Heart left ventricle (tissue), 16 donors: ENCODE measurements around the gene C1QL3. TPM values are rescaled to one million over a fixed set of nuclear protein-coding genes. Genes with fewer than 3 reads are reported as not detected.

Experiments used
- ATAC-seq, 4 donors: fragments of 200-7000 bp; cut with Tn5 transposase; one replicate each; pipeline ENCODE4 v1.9.1; 2020 to 2022; ENCODE audit warnings: moderate library complexity in 4 of 4, mild to moderate bottlenecking in 3 of 4, moderate number of reproducible peaks in 1 of 4
- DNase-seq, 5 donors: peaks; one replicate each; pipeline ENCODE4 v3.0.0-alpha.2; 2020
- H3K27ac ChIP-seq, 12 donors: fragments of 200-600 bp; sonication (generic) in 4 of 12; one replicate each; pipeline versions ENCODE4 v1.5.0 to v1.8.0; 2016 to 2022; ENCODE audit warnings: mild to moderate bottlenecking in 2 of 12
- H3K27me3 ChIP-seq, 9 donors: fragments of 200-600 bp; sonication (generic) in 2 of 9; one replicate each; pipeline versions ENCODE4 v1.5.1 to v1.8.0; 2016 to 2022; ENCODE audit warnings: mild to moderate bottlenecking in 3 of 9
- H3K36me3 ChIP-seq, 9 donors: fragments of 200-600 bp; sonication (generic) in 2 of 9; one replicate each; pipeline versions ENCODE4 v1.5.0 to v1.8.0; 2018 to 2022; ENCODE audit warnings: mild to moderate bottlenecking in 2 of 9
- H3K4me1 ChIP-seq, 12 donors: fragments of 200-600 bp; sonication (generic) in 4 of 12; one replicate each; pipeline versions ENCODE4 v1.5.0 to v1.8.0; 2016 to 2022; ENCODE audit warnings: mild to moderate bottlenecking in 3 of 12
- H3K4me3 ChIP-seq, 12 donors: fragments of 200-600 bp; sonication (generic) in 4 of 12; one replicate each; pipeline versions ENCODE4 v1.5.0 to v1.8.0; 2017 to 2022; ENCODE audit warnings: mild to moderate bottlenecking in 9 of 12, moderate library complexity in 4 of 12
- H3K9me3 ChIP-seq, 12 donors: fragments of 200-600 bp; sonication (generic) in 4 of 12; one replicate each; pipeline versions ENCODE4 v1.5.0 to v1.8.0; 2016 to 2022; ENCODE audit warnings: mild to moderate bottlenecking in 1 of 12
- CTCF ChIP-seq, 12 donors: fragments of 200-600 bp; sonication (generic) in 4 of 12; IDR thresholded peaks; one replicate each; pipeline versions ENCODE4 v1.5.0 to v1.8.0; 2018 to 2022; ENCODE audit warnings: antibody characterized with exemption in 12 of 12, mild to moderate bottlenecking in 5 of 12
- POLR2A ChIP-seq, 2 donors: fragments of 450-650 bp; IDR thresholded peaks; one replicate each; pipeline ENCODE4 v1.6.1; 2017; ENCODE audit warnings: antibody characterized with exemption in 2 of 2, mild to moderate bottlenecking in 2 of 2, moderate library complexity in 2 of 2
- WGBS, 4 donors: extraction: QIAGEN DNeasy Blood & Tissue Kit in 2 of 4; methylation state at CpG; one replicate each; pipeline versions ENCODE4 v1.1.5 to v1.1.7; 2013 to 2018; 5-methylcytosine and 5-hydroxymethylcytosine counted together
- intact Hi-C, 10 donors: fragments of 100-400 bp; cut with DNase I; formaldehyde crosslinking; loops; one replicate each; pipeline versions ENCODE4 v1.11.1 to v1.14.2; 2022
- polyA plus RNA-seq, 2 donors: library from polyadenylated mRNA; stranded (reverse); fragments of 200-250 nt; gene quantifications; one replicate each; pipeline ENCODE4 v1.2.3, GENCODE V29; 2013
- total RNA-seq, 9 donors: library from RNA; depleted of rRNA in 2 of 9; stranded (reverse); fragments of >200 nt in 2 of 9; fragmentation: NEBNext Ultra II Directional in 3 of 9; extraction: Animal tissue kit (Norgen Biotek cat#: 25700) in 3 of 9; gene quantifications; one replicate each; pipeline versions ENCODE4 v1.1.0 to v1.2.4, GENCODE V29; 2016 to 2023
- donor health status: ischemic (EF 13 %, LVEDD 7.1; RV severe dilation, severe dysfunction).
- donor health status: healthy with polysubstance abuse.
- donor health status: DM: no; HTN: yes; CAD: no.
- donor health status: DM: no; HTN: no; CAD: no.
- donor health status: ischemic (EF 25% LVEDD 6.9; RV normal size, moderate dysfunction).
- donor health status: ischemic (EF 25% LVEDD 5.7; RV mildly dilated, moderate dysfunction).
- donor health status: healthy.
- donor health status: DM: yes; HTN: yes; CAD: no.
- donor health status: ischemic (EF 35%, LVEDD 5.7; RV mildly dilated, moderate dysfunction).
- donor health status: nonischemic (EF 11% LVEDD 7.7; RV severe dilation, severe dysfunction).
- donor health status: DM: yes; HTN: yes; CAD: no.
- donor health status: PGD.
- donor health status: ischemic (EF 29% LVEDD 5.4; RV normal size, mild dysfunction).
- donor health status: nonischemic (EF 23%, LVEDD 6.1; RV moderate dilation, normal function).

C1QL3 gene
- total and polyA plus RNA-seq, 11 donors = 0.03 TPM; not detected in 10

GRCh38 chr10:16497911-16498310 lies 23.8 kb downstream of the C1QL3 start:
- Histone ChIP-seq H3K4me1 (no peaks in the 10 kb centered on the region), H3K4me3 (no peak overlapping the region), H3K27ac (no peak overlapping the region), H3K36me3 (peaks cover 0 to 4% (median 0%) of the 10 kb centered on the region in 9 donors), H3K9me3 (no peaks in the 10 kb centered on the region), H3K27me3 (no peaks in the 10 kb centered on the region)
- intact Hi-C loops = no loop called here
- 86 to 93% (median 91%) methylated on average over 4 of the region's 4 CpGs for WGBS, 4 donors
- ATAC-seq = no peak
- DNase-seq = no peak
- TF ChIP-seq CTCF (IDR thresholded peaks at IDR 0.05) (no peak), POLR2A (IDR thresholded peaks at IDR 0.05) (no peak)

- no peak for DNase-seq
- Histone ChIP-seq H3K36me3 (peaks cover 0 to 12% (median 0%) of the 10 kb centered on the region in 9 donors), H3K4me1 (peaks cover 0 to 5% (median 0%) of the 10 kb centered on the region in 12 donors), H3K9me3 (no peaks in the 10 kb centered on the region), H3K4me3 (no peak overlapping the region), H3K27ac (no peak overlapping the region), H3K27me3 (no peaks in the 10 kb centered on the region)
- ATAC-seq = no peak
- no peak for TF ChIP-seq POLR2A (IDR thresholded peaks at IDR 0.05)
- no peak for TF ChIP-seq CTCF (IDR thresholded peaks at IDR 0.05)
- intact Hi-C loops = no loop called here
- 77 to 88% (median 83%) methylated on average over 10 of the region's 10 CpGs for WGBS, 4 donors
Observed at GRCh38 chr10:16493884-16494536, 27.7 kb downstream of the C1QL3 start.

GRCh38 chr10:16491933-16492332 lies 29.7 kb downstream of the C1QL3 start:
- no peak for DNase-seq
- no peak overlapping the region for H3K4me3 ChIP-seq
- H3K9me3 ChIP-seq = no peaks in the 10 kb centered on the region
- 14 to 42% (median 20%) methylated on average over 2 of the region's 2 CpGs for WGBS, 4 donors
- TF ChIP-seq POLR2A (IDR thresholded peaks at IDR 0.05) = no peak
- no peak for TF ChIP-seq CTCF (IDR thresholded peaks at IDR 0.05)
- H3K4me1 ChIP-seq = peaks cover 0 to 5% (median 0%) of the 10 kb centered on the region in 12 donors
- no peak for ATAC-seq
- intact Hi-C loops = no loop called here
- H3K27me3 ChIP-seq = no peaks in the 10 kb centered on the region
- H3K27ac ChIP-seq = no peak overlapping the region
- H3K36me3 ChIP-seq = peaks cover 0 to 32% (median 14%) of the 10 kb centered on the region in 9 donors

GRCh38 chr10:16490511-16490910 lies 31.2 kb downstream of the C1QL3 start:
- Histone ChIP-seq H3K27ac (no peak overlapping the region), H3K9me3 (no peaks in the 10 kb centered on the region), H3K4me1 (peaks cover 0 to 5% (median 0%) of the 10 kb centered on the region in 12 donors), H3K36me3 (peaks cover 0 to 36% (median 22%) of the 10 kb centered on the region in 9 donors), H3K4me3 (no peak overlapping the region), H3K27me3 (no peaks in the 10 kb centered on the region)
- ATAC-seq = no peak
- 96 to 98% (median 97%) methylated on average over 3 of the region's 3 CpGs for WGBS, 4 donors
- DNase-seq = no peak
- intact Hi-C loops = no loop called here
- TF ChIP-seq CTCF (IDR thresholded peaks at IDR 0.05) (no peak), POLR2A (IDR thresholded peaks at IDR 0.05) (no peak)
